Measurements from ENCODE around the gene ARID1A.

ARID1A gene

GRCh38 chr1:26792924-26793323 is 97.1 kb downstream of the ARID1A start:
- peaks cover 9% of the 10 kb centered on the region for H3K79me2 ChIP-seq (ENCODE audit: insufficient read depth, low read length)
- ATAC-seq (ENCODE audit: insufficient read depth, low read depth), result no peak
- no peak for DNase-seq
- no peak overlapping the region for H3K9ac ChIP-seq (ENCODE audit: low read depth, low read length)
- no peaks in the 10 kb centered on the region for H3K9me3 ChIP-seq (ENCODE audit: insufficient read depth, low read length, severe bottlenecking)
- no peaks in the 10 kb centered on the region for H3K36me3 ChIP-seq (ENCODE audit: insufficient read depth, low read length)
- no peaks in the 10 kb centered on the region for H4K20me1 ChIP-seq (ENCODE audit: insufficient read depth, low read length)
- H3K27me3 ChIP-seq (ENCODE audit: insufficient read depth, low read length, poor library complexity), result no peaks in the 10 kb centered on the region
- H3K4me3 ChIP-seq (ENCODE audit: low read depth in 1 of 2, low read length in 2 of 2), result no peak overlapping the region
- H3K4me1 ChIP-seq (ENCODE audit: insufficient read depth, low read length), result peaks cover 15% of the 10 kb centered on the region
- H3K4me2 ChIP-seq (ENCODE audit: insufficient read depth, low read length), result no peak overlapping the region
- no peak overlapping the region for H2AFZ ChIP-seq (ENCODE audit: low read depth, low read length)
- TF ChIP-seq, protein P1, sequence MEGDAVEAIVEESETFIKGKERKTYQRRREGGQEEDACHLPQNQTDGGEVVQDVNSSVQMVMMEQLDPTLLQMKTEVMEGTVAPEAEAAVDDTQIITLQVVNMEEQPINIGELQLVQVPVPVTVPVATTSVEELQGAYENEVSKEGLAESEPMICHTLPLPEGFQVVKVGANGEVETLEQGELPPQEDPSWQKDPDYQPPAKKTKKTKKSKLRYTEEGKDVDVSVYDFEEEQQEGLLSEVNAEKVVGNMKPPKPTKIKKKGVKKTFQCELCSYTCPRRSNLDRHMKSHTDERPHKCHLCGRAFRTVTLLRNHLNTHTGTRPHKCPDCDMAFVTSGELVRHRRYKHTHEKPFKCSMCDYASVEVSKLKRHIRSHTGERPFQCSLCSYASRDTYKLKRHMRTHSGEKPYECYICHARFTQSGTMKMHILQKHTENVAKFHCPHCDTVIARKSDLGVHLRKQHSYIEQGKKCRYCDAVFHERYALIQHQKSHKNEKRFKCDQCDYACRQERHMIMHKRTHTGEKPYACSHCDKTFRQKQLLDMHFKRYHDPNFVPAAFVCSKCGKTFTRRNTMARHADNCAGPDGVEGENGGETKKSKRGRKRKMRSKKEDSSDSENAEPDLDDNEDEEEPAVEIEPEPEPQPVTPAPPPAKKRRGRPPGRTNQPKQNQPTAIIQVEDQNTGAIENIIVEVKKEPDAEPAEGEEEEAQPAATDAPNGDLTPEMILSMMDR (IDR thresholded peaks at IDR 0.05; ENCODE audit: borderline replicate concordance, extremely low read depth, low read length, poor library complexity, severe bottlenecking), result no peak
- TF ChIP-seq EZH2 (IDR thresholded peaks at IDR 0.05; ENCODE audit: borderline replicate concordance, low read depth, low read length, severe bottlenecking), result no peak
- no peak overlapping the region for H3K27ac ChIP-seq (ENCODE audit: low read length)

GRCh38 chr1:26794391-26794790 is 98.6 kb downstream of the ARID1A start:
- Histone ChIP-seq H3K9me3 (ENCODE audit: insufficient read depth, low read length, severe bottlenecking) (no peaks in the 10 kb centered on the region), H2AFZ (ENCODE audit: low read depth, low read length) (no peak overlapping the region), H3K79me2 (ENCODE audit: insufficient read depth, low read length) (no peaks in the 10 kb centered on the region), H4K20me1 (ENCODE audit: insufficient read depth, low read length) (no peaks in the 10 kb centered on the region), H3K4me3 (ENCODE audit: low read depth in 1 of 2, low read length in 2 of 2) (no peak overlapping the region), H3K9ac (ENCODE audit: low read depth, low read length) (no peak overlapping the region), H3K27ac (ENCODE audit: low read length) (no peak overlapping the region), H3K36me3 (ENCODE audit: insufficient read depth, low read length) (no peaks in the 10 kb centered on the region), H3K27me3 (ENCODE audit: insufficient read depth, low read length, poor library complexity) (no peaks in the 10 kb centered on the region), H3K4me2 (ENCODE audit: insufficient read depth, low read length) (no peak overlapping the region), H3K4me1 (ENCODE audit: insufficient read depth, low read length) (peaks cover 4% of the 10 kb centered on the region)
- TF ChIP-seq, protein P1 (IDR thresholded peaks at IDR 0.05; ENCODE audit: borderline replicate concordance, extremely low read depth, low read length, poor library complexity, severe bottlenecking), result no peak
- no peak for TF ChIP-seq EZH2 (IDR thresholded peaks at IDR 0.05; ENCODE audit: borderline replicate concordance, low read depth, low read length, severe bottlenecking)
- no peak for DNase-seq
- ATAC-seq (ENCODE audit: insufficient read depth, low read depth), result no peak

- H4K20me1 ChIP-seq (ENCODE audit: insufficient read depth, low read length), result no peaks in the 10 kb centered on the region
- H3K4me1 ChIP-seq (ENCODE audit: insufficient read depth, low read length), result peaks cover 10% of the 10 kb centered on the region
- H3K36me3 ChIP-seq (ENCODE audit: insufficient read depth, low read length), result no peaks in the 10 kb centered on the region
- no peak overlapping the region for H3K9ac ChIP-seq (ENCODE audit: low read depth, low read length)
- no peak overlapping the region for H3K4me2 ChIP-seq (ENCODE audit: insufficient read depth, low read length)
- no peak overlapping the region for H3K27ac ChIP-seq (ENCODE audit: low read length)
- H3K79me2 ChIP-seq (ENCODE audit: insufficient read depth, low read length), result no peaks in the 10 kb centered on the region
- no peaks in the 10 kb centered on the region for H3K9me3 ChIP-seq (ENCODE audit: insufficient read depth, low read length, severe bottlenecking)
- TF ChIP-seq, protein P1 (IDR thresholded peaks at IDR 0.05; ENCODE audit: borderline replicate concordance, extremely low read depth, low read length, poor library complexity, severe bottlenecking), result no peak
- TF ChIP-seq EZH2 (IDR thresholded peaks at IDR 0.05; ENCODE audit: borderline replicate concordance, low read depth, low read length, severe bottlenecking), result no peak
- H3K27me3 ChIP-seq (ENCODE audit: insufficient read depth, low read length, poor library complexity), result no peaks in the 10 kb centered on the region
- H2AFZ ChIP-seq (ENCODE audit: low read depth, low read length), result no peak overlapping the region
- no peak overlapping the region for H3K4me3 ChIP-seq (ENCODE audit: low read depth in 1 of 2, low read length in 2 of 2)
- no peak for ATAC-seq (ENCODE audit: insufficient read depth, low read depth)
- no peak for DNase-seq
Observed at GRCh38 chr1:26797627-26798026, 101.8 kb downstream of the ARID1A start.
